Mucosa of stomach (tissue), 1 donor: ENCODE measurements around the gene ARSD.
"Not testable (repeated sequence)": the region's sequence is repeated elsewhere in the genome, so short reads cannot be mapped to it uniquely, and the experiment has no call there.

Source experiments
- H3K27me3 ChIP-seq: one replicate; pipeline ENCODE4 v1.7.0; 2013; ENCODE audit warnings: mild to moderate bottlenecking, low read length; ENCODE audit not compliant: control insufficient read depth, insufficient read depth
- H3K36me3 ChIP-seq: one replicate; pipeline ENCODE4 v1.7.0; 2013; ENCODE audit warnings: low read length; ENCODE audit not compliant: control insufficient read depth, insufficient read depth
- H3K4me1 ChIP-seq: one replicate; pipeline ENCODE4 v1.7.0; 2013; ENCODE audit warnings: mild to moderate bottlenecking, low read length; ENCODE audit not compliant: control insufficient read depth, insufficient read depth
- H3K4me3 ChIP-seq: one replicate; pipeline ENCODE4 v1.7.0; 2013; ENCODE audit warnings: low read length
- H3K9ac ChIP-seq: one replicate; pipeline ENCODE4 v1.7.0; 2013; ENCODE audit warnings: mild to moderate bottlenecking, low read length, moderate library complexity
- H3K9me3 ChIP-seq: one replicate; pipeline ENCODE4 v1.7.0; 2013; ENCODE audit warnings: mild to moderate bottlenecking, low read length, moderate library complexity; ENCODE audit not compliant: control insufficient read depth
- donor health status: Pancreatic carcinoma.

The ARSD gene

GRCh38 chrX:2928583-2929434, at the start of gene ARSD:
ARSD (minus strand) TSS chrX:2929339; CDS start chrX:2929275, 64 bp downstream.
- Histone ChIP-seq H3K9me3 (no peaks in the 10 kb centered on the region), H3K4me1 (no peaks in the 10 kb centered on the region), H3K27me3 (no peaks in the 10 kb centered on the region), H3K9ac (peak within 1 kb of the TSS; percentile 87), H3K4me3 (no peak within 1 kb of the TSS), H3K36me3 (no peaks in the 10 kb centered on the region)

GRCh38 chrX:2978639-2979038, 49.5 kb upstream of the ARSD start:
- not testable (repeated sequence) for H3K4me3 ChIP-seq, H3K4me1 ChIP-seq, H3K27me3 ChIP-seq, H3K9me3 ChIP-seq, H3K9ac ChIP-seq, H3K36me3 ChIP-seq

- Histone ChIP-seq H3K9ac (no peak overlapping the region), H3K9me3 (no peaks in the 10 kb centered on the region), H3K4me3 (no peak overlapping the region), H3K4me1 (no peaks in the 10 kb centered on the region), H3K36me3 (no peaks in the 10 kb centered on the region), H3K27me3 (no peaks in the 10 kb centered on the region)
Observed at GRCh38 chrX:2974961-2975360, 45.8 kb upstream of the ARSD start.

- Histone ChIP-seq H3K9ac (no peak overlapping the region), H3K4me3 (no peak overlapping the region), H3K4me1 (no peaks in the 10 kb centered on the region), H3K9me3 (no peaks in the 10 kb centered on the region), H3K27me3 (no peaks in the 10 kb centered on the region), H3K36me3 (no peaks in the 10 kb centered on the region)
Observed at GRCh38 chrX:2972391-2972790, 43.3 kb upstream of the ARSD start.

- Histone ChIP-seq H3K36me3 (no peaks in the 10 kb centered on the region), H3K27me3 (no peaks in the 10 kb centered on the region)
Observed at GRCh38 chrX:2969021-2969420, 39.9 kb upstream of the ARSD start.

GRCh38 chrX:2967998-2968909, 39.1 kb upstream of the ARSD start:
- no peak overlapping the region for H3K4me3 ChIP-seq
- no peaks in the 10 kb centered on the region for H3K4me1 ChIP-seq
- no peaks in the 10 kb centered on the region for H3K27me3 ChIP-seq

More at GRCh38 chrX:2969021-2969420, 39.9 kb upstream of the ARSD start:
- H3K4me3 ChIP-seq, result no peak overlapping the region
- H3K9me3 ChIP-seq, result no peaks in the 10 kb centered on the region
- H3K9ac ChIP-seq, result no peak overlapping the region
- H3K4me1 ChIP-seq, result no peaks in the 10 kb centered on the region

GRCh38 chrX:2967584-2967983, 38.4 kb upstream of the ARSD start:
- H3K36me3 ChIP-seq, result no peaks in the 10 kb centered on the region
- no peak overlapping the region for H3K4me3 ChIP-seq
- no peaks in the 10 kb centered on the region for H3K27me3 ChIP-seq
- H3K9me3 ChIP-seq, result no peaks in the 10 kb centered on the region
- H3K9ac ChIP-seq, result no peak overlapping the region
- H3K4me1 ChIP-seq, result no peaks in the 10 kb centered on the region

More at GRCh38 chrX:2967998-2968909, 39.1 kb upstream of the ARSD start:
- Histone ChIP-seq H3K9ac (no peak overlapping the region), H3K36me3 (no peaks in the 10 kb centered on the region), H3K9me3 (no peaks in the 10 kb centered on the region)

GRCh38 chrX:2967012-2967411, 37.9 kb upstream of the ARSD start:
- Histone ChIP-seq H3K36me3 (no peaks in the 10 kb centered on the region), H3K4me1 (no peaks in the 10 kb centered on the region), H3K9ac (no peak overlapping the region), H3K27me3 (no peaks in the 10 kb centered on the region), H3K4me3 (no peak overlapping the region), H3K9me3 (no peaks in the 10 kb centered on the region)

- Histone ChIP-seq H3K9ac (no peak overlapping the region), H3K36me3 (no peaks in the 10 kb centered on the region), H3K4me3 (no peak overlapping the region), H3K27me3 (no peaks in the 10 kb centered on the region), H3K9me3 (no peaks in the 10 kb centered on the region), H3K4me1 (no peaks in the 10 kb centered on the region)
Observed at GRCh38 chrX:2965965-2966364, 36.8 kb upstream of the ARSD start.

- H3K4me3 ChIP-seq, H3K4me1 ChIP-seq, H3K9ac ChIP-seq, H3K9me3 ChIP-seq, H3K36me3 ChIP-seq, H3K27me3 ChIP-seq: not testable (repeated sequence)
Observed at GRCh38 chrX:2963992-2964794, 35.1 kb upstream of the ARSD start.

- not testable (repeated sequence) for H3K36me3 ChIP-seq, H3K9me3 ChIP-seq, H3K4me3 ChIP-seq, H3K4me1 ChIP-seq, H3K9ac ChIP-seq, H3K27me3 ChIP-seq
Observed at GRCh38 chrX:2963449-2963848, 34.3 kb upstream of the ARSD start.
